Mesothelial cell of epicardium (in vitro differentiated cells): Measurements from ENCODE around the gene ASCL5. TPM values are rescaled to one million over a fixed set of nuclear protein-coding genes. Genes with fewer than 3 reads are reported as not detected.

Experiments
- DNase-seq, 2 experiments: peaks; one replicate each; pipeline ENCODE4 v3.0.0; 2021; ENCODE audit warnings: low spot score in 2 of 2; ENCODE audit not compliant: unreplicated experiment in 2 of 2
- H3K27ac Mint-ChIP-seq: 2 replicates; pipeline ENCODE4 v1.8.0; 2021; ENCODE audit warnings: mixed read lengths
- H3K27me3 Mint-ChIP-seq: 2 replicates; pipeline ENCODE4 v1.8.0; 2021; ENCODE audit warnings: low read depth, mixed read lengths
- H3K36me3 Mint-ChIP-seq: 2 replicates; pipeline ENCODE4 v1.8.0; 2021; ENCODE audit warnings: mixed read lengths
- H3K4me1 Mint-ChIP-seq: 2 replicates; pipeline ENCODE4 v1.8.0; 2021; ENCODE audit warnings: mixed read lengths
- H3K4me3 Mint-ChIP-seq: 2 replicates; pipeline ENCODE4 v1.8.0; 2021; ENCODE audit warnings: mild to moderate bottlenecking, moderate library complexity, mixed read lengths
- H3K9me3 Mint-ChIP-seq: 2 replicates; pipeline ENCODE4 v1.8.0; 2021; ENCODE audit warnings: mixed read lengths
- total RNA-seq: library from RNA; stranded (reverse); gene quantifications from 3 replicates; pipeline ENCODE4 v1.2.1, GENCODE V29; 2021
- TF ChIP-seq, protein P1 (sequence below): fragments of 200-600 bp; sonication (generic); IDR thresholded peaks from one replicate; pipeline ENCODE4 v1.5.0; 2021; ENCODE audit warnings: antibody characterized with exemption; ENCODE audit not compliant: unreplicated experiment

Gene ASCL5
- total RNA-seq, 1 donor from 2014 or later: not detected

DNA sequence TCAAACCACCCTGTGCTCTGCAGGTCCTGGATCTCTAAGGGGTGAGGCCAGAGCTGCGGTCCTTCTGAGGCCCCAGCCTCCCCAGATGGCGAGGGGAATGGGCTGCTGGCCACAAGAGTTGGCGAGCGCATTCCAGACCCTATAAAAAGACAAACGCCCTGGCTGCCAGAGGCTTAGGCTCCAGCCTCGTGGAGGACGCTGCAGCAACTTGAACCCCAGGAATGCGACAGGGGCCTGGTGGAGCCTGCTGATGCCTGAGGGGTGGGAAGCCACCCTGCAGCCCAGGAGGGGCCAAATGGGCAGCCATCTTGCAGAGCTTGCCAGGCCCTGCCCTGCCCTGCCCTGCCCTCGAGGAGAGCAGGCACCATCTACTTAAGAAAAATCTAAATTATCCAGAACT lies 23.3 kb downstream of the ASCL5 start:
- H3K27me3 Mint-ChIP-seq: no peaks in the 10 kb centered on the region
- no peak overlapping the region for H3K4me3 Mint-ChIP-seq
- TF ChIP-seq, protein P1, sequence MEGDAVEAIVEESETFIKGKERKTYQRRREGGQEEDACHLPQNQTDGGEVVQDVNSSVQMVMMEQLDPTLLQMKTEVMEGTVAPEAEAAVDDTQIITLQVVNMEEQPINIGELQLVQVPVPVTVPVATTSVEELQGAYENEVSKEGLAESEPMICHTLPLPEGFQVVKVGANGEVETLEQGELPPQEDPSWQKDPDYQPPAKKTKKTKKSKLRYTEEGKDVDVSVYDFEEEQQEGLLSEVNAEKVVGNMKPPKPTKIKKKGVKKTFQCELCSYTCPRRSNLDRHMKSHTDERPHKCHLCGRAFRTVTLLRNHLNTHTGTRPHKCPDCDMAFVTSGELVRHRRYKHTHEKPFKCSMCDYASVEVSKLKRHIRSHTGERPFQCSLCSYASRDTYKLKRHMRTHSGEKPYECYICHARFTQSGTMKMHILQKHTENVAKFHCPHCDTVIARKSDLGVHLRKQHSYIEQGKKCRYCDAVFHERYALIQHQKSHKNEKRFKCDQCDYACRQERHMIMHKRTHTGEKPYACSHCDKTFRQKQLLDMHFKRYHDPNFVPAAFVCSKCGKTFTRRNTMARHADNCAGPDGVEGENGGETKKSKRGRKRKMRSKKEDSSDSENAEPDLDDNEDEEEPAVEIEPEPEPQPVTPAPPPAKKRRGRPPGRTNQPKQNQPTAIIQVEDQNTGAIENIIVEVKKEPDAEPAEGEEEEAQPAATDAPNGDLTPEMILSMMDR: no peak
- no peak overlapping the region for H3K27ac Mint-ChIP-seq
- H3K4me1 Mint-ChIP-seq: no peaks in the 10 kb centered on the region
- no peaks in the 10 kb centered on the region for H3K9me3 Mint-ChIP-seq
- no peak for DNase-seq
- no peaks in the 10 kb centered on the region for H3K36me3 Mint-ChIP-seq

GRCh38 chr1:201100169-201100930 lies 26.6 kb downstream of the ASCL5 start:
- peaks cover 3% of the 10 kb centered on the region for H3K27me3 Mint-ChIP-seq
- H3K36me3 Mint-ChIP-seq: no peaks in the 10 kb centered on the region
- H3K4me1 Mint-ChIP-seq: no peaks in the 10 kb centered on the region
- no peak overlapping the region for H3K27ac Mint-ChIP-seq
- TF ChIP-seq, protein P1: no peak
- H3K4me3 Mint-ChIP-seq: no peak overlapping the region
- DNase-seq: no peak
- H3K9me3 Mint-ChIP-seq: no peaks in the 10 kb centered on the region

GRCh38 chr1:201098992-201099677 lies 27.8 kb downstream of the ASCL5 start:
- no peaks in the 10 kb centered on the region for H3K36me3 Mint-ChIP-seq

DNA sequence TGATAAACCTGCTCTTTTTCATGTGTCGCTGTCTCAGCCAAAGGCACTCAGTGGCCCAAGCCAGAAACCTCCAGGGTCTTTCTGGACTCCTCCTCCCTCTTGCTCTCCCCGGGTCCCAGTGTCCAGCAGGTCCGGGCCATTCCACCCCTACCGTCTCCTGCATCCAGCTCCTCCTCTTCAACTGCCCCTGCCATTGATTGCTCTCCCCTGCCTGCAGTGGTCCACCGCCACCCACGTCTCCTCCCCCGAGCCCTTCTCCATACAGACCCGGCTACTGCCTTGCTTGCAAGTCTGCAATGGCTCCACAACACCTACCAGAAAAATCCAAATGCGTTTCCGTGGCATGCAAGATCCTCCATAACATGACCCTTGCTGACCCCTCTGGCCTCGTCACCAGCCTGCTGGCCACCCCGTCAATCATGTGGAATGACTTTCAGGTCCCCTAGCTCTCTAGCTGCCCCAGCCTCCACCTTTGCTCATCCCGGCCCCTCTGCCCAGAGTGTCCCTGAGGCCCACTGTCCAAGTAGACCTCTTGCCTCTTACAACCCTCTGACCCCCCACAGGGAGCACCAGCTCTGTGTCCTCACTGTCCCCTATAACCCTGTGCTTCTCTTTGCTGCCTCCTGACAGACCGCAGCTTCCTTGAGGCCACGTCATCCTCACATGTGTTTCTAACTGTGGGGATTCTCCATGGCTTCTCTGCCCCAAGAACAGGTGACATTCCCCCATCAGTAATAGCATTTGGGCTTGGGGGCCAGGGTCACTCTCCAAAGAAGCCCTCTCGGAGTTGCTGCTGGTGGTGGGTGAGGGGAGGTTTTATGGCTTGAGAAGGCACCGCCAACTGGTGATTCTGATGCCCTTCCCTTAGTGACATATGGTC lies 29.8 kb downstream of the ASCL5 start:
- H3K27me3 Mint-ChIP-seq: peaks cover 3% of the 10 kb centered on the region
- no peaks in the 10 kb centered on the region for H3K4me1 Mint-ChIP-seq
- no peak overlapping the region for H3K4me3 Mint-ChIP-seq
- TF ChIP-seq, protein P1: no peak
- no peaks in the 10 kb centered on the region for H3K36me3 Mint-ChIP-seq
- DNase-seq: no peak
- H3K9me3 Mint-ChIP-seq: no peaks in the 10 kb centered on the region
- no peak overlapping the region for H3K27ac Mint-ChIP-seq

More at GRCh38 chr1:201098992-201099677, 27.8 kb downstream of the ASCL5 start:
- Mint-ChIP-seq H3K4me3 (no peak overlapping the region), H3K27ac (no peak overlapping the region), H3K9me3 (no peaks in the 10 kb centered on the region), H3K27me3 (peaks cover 3% of the 10 kb centered on the region), H3K4me1 (no peaks in the 10 kb centered on the region)
- no peak for DNase-seq
- TF ChIP-seq, protein P1: no peak

DNA sequence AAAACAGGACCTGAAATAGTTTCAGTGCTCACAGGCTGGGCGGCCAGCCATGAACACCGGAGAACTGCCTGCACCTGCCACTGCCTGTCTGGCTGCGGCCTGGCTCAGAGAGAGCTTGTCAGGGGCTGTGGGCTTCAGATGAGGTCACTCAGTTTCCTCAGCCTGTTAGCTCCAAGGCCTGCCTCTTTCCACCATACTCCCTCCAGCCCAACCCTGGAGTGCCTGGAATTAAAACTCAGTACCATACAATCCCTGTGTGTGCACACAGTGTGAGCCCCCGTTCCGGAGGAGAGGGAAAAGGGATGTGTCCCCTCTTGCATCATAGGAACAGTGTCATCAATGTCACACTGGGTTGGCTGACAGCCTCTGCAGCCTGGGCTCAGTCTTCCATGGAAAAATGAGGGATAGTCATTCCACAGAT lies 30.9 kb downstream of the ASCL5 start:
- Mint-ChIP-seq H3K27me3 (peaks cover 3% of the 10 kb centered on the region), H3K4me1 (no peaks in the 10 kb centered on the region), H3K27ac (no peak overlapping the region)

More for the DNA sequence above, 30.9 kb downstream of the ASCL5 start:
- no peaks in the 10 kb centered on the region for H3K36me3 Mint-ChIP-seq
- no peak overlapping the region for H3K4me3 Mint-ChIP-seq
- DNase-seq: no peak
- TF ChIP-seq, protein P1: no peak
- H3K9me3 Mint-ChIP-seq: no peaks in the 10 kb centered on the region
